ENCODE measurements around the gene GNAS-AS1. TPM values are rescaled to one million over a fixed set of nuclear protein-coding genes. Genes with fewer than 3 reads are reported as not detected.

Gene GNAS-AS1
- total and polyA plus RNA-seq, 2 experiments from 2014 or later, result 12.3 to 15.0 TPM

DNA sequence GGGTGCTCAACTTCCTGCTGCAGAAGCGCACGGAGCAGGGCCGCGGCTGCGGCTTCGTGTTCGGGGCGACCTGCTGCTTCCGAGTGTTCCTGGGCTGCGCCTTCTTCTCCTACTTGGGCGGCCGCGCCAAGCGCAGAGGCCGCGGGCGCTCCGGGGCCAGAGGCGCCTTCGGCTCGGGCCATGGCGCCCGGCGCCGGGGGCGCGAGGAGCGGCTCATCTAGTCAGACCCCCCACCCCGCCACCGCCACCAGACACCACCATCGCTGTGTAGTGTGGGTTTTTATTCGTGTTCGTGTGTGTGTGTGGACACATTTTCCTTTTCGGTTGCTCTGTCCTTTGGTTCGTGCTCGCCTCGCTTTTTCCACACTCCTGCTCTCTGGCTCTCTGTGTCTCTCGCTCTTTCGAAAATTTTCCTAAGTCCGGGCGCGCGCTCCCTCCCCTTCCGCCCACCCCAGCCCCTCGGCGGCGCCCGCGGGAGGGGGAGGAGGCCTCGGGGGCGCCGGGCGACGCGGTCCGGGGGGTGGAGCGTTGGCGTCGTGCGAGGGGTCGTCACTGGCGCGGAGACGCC is 39.9 kb upstream of the GNAS-AS1 start (continued):
- TF ChIP-seq, protein P1, sequence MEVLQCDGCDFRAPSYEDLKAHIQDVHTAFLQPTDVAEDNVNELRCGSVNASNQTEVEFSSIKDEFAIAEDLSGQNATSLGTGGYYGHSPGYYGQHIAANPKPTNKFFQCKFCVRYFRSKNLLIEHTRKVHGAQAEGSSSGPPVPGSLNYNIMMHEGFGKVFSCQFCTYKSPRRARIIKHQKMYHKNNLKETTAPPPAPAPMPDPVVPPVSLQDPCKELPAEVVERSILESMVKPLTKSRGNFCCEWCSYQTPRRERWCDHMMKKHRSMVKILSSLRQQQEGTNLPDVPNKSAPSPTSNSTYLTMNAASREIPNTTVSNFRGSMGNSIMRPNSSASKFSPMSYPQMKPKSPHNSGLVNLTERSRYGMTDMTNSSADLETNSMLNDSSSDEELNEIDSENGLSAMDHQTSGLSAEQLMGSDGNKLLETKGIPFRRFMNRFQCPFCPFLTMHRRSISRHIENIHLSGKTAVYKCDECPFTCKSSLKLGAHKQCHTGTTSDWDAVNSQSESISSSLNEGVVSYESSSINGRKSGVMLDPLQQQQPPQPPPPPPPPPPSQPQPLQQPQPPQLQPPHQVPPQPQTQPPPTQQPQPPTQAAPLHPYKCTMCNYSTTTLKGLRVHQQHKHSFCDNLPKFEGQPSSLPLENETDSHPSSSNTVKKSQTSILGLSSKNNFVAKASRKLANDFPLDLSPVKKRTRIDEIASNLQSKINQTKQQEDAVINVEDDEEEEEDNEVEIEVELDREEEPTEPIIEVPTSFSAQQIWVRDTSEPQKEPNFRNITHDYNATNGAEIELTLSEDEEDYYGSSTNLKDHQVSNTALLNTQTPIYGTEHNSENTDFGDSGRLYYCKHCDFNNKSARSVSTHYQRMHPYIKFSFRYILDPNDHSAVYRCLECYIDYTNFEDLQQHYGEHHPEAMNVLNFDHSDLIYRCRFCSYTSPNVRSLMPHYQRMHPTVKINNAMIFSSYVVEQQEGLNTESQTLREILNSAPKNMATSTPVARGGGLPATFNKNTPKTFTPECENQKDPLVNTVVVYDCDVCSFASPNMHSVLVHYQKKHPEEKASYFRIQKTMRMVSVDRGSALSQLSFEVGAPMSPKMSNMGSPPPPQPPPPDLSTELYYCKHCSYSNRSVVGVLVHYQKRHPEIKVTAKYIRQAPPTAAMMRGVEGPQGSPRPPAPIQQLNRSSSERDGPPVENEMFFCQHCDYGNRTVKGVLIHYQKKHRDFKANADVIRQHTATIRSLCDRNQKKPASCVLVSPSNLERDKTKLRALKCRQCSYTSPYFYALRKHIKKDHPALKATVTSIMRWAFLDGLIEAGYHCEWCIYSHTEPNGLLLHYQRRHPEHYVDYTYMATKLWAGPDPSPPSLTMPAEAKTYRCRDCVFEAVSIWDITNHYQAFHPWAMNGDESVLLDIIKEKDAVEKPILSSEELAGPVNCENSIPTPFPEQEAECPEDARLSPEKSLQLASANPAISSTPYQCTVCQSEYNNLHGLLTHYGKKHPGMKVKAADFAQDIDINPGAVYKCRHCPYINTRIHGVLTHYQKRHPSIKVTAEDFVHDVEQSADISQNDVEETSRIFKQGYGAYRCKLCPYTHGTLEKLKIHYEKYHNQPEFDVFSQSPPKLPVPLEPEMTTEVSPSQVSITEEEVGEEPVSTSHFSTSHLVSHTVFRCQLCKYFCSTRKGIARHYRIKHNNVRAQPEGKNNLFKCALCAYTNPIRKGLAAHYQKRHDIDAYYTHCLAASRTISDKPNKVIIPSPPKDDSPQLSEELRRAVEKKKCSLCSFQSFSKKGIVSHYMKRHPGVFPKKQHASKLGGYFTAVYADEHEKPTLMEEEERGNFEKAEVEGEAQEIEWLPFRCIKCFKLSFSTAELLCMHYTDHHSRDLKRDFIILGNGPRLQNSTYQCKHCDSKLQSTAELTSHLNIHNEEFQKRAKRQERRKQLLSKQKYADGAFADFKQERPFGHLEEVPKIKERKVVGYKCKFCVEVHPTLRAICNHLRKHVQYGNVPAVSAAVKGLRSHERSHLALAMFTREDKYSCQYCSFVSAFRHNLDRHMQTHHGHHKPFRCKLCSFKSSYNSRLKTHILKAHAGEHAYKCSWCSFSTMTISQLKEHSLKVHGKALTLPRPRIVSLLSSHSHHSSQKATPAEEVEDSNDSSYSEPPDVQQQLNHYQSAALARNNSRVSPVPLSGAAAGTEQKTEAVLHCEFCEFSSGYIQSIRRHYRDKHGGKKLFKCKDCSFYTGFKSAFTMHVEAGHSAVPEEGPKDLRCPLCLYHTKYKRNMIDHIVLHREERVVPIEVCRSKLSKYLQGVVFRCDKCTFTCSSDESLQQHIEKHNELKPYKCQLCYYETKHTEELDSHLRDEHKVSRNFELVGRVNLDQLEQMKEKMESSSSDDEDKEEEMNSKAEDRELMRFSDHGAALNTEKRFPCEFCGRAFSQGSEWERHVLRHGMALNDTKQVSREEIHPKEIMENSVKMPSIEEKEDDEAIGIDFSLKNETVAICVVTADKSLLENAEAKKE (CRISPR knock-in tag; IDR thresholded peaks at IDR 0.05), result no peak
- TF ChIP-seq, protein P2, sequence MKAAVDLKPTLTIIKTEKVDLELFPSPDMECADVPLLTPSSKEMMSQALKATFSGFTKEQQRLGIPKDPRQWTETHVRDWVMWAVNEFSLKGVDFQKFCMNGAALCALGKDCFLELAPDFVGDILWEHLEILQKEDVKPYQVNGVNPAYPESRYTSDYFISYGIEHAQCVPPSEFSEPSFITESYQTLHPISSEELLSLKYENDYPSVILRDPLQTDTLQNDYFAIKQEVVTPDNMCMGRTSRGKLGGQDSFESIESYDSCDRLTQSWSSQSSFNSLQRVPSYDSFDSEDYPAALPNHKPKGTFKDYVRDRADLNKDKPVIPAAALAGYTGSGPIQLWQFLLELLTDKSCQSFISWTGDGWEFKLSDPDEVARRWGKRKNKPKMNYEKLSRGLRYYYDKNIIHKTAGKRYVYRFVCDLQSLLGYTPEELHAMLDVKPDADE (IDR thresholded peaks at IDR 0.05), result no peak
- peak; percentile 67 for TF ChIP-seq CREB1 (CRISPR knock-in tag; IDR thresholded peaks at IDR 0.05; ENCODE audit: low read depth)

DNA sequence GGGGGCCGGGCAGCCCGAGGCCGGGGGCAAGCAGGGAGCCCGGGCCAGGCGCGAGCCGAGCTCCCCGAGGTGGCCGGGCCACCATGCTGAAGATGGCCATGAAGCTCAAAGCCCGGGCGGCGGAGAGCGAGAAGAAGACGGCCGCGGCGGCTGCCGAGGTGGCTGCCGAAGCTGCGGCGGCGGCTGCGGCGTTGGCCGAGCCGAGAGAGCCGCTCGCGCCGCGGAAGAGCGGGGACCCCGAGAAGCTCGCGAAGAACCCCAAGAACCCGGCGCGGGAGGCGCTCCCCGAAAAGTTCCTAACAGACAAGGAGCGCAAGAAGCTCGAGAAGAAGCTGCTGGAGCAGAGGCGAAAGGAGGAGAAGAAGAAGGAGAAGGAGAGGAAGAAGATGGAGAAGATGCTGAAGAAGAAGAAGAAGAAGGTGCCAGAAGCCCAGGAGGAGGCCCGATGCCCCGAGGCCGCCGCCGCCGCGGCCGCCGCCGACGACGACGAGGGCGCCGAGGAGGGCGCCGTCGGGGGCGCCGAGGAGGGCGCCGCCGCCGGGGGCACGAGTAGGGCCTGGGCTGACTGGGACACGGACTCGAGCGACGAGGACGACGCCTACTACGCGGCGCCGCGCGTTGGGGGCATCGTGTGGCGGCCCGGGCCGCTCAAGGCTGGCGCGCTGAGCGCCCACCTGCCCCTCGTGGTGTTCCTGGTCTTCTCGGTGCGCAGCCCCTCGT is 39.3 kb upstream of the GNAS-AS1 start:
- H3K36me3 Mint-ChIP-seq (ENCODE audit: low read depth), result peaks cover 42% of the 10 kb centered on the region
- H3K4me1 Mint-ChIP-seq, result peaks cover 36% of the 10 kb centered on the region
- peak overlapping the region; percentile 86 for H3K4me3 Mint-ChIP-seq
- H3K4me3 ChIP-seq, result peak overlapping the region; percentile 83
- H3K36me3 ChIP-seq (ENCODE audit: insufficient read depth), result no peaks in the 10 kb centered on the region
- H3K4me2 ChIP-seq, result peak overlapping the region; percentile 88
- no peak for DNase-seq (ENCODE audit: low spot score)
- no peak overlapping the region for H2AFZ ChIP-seq
- H4K20me1 ChIP-seq (replicated peaks; ENCODE audit: insufficient read depth), result no peaks in the 10 kb centered on the region; the same call in 1 of the 2 replicates
- ATAC-seq, result peak; percentile 4
- peaks cover 43% of the 10 kb centered on the region for H3K79me2 ChIP-seq (replicated peaks; ENCODE audit: insufficient read depth)
- H3K27ac ChIP-seq (ENCODE audit: low read depth), result peak overlapping the region; percentile 90; the same call in 1 of the 2 replicates
- H3F3A ChIP-seq (replicated peaks; ENCODE audit: low read depth), result peaks cover 6% of the 10 kb centered on the region; the same call in 1 of the 2 replicates
- H3K27me3 Mint-ChIP-seq (ENCODE audit: insufficient read depth, low read depth, poor library complexity), result peaks cover 15% of the 10 kb centered on the region
- peaks cover 27% of the 10 kb centered on the region for H3K4me1 ChIP-seq (ENCODE audit: insufficient read depth)
- no peak overlapping the region for H3K27ac Mint-ChIP-seq
- H3K9me2 ChIP-seq (ENCODE audit: insufficient read depth), result 0 out of 2 replicates have a peak, but pooled peaks cover 2% of the 10 kb centered on the region
- H3K9me3 Mint-ChIP-seq, result no peaks in the 10 kb centered on the region; the same call in 1 of the 3 replicates
- peaks cover 8% of the 10 kb centered on the region for H3K27me3 ChIP-seq (ENCODE audit: insufficient read depth)
- no peak for TF ChIP-seq EZH2phosphoT487 (IDR thresholded peaks at IDR 0.05; ENCODE audit: unreplicated experiment)
- TF ChIP-seq, protein P2 (IDR thresholded peaks at IDR 0.05), result no peak
- TF ChIP-seq, protein P3, sequence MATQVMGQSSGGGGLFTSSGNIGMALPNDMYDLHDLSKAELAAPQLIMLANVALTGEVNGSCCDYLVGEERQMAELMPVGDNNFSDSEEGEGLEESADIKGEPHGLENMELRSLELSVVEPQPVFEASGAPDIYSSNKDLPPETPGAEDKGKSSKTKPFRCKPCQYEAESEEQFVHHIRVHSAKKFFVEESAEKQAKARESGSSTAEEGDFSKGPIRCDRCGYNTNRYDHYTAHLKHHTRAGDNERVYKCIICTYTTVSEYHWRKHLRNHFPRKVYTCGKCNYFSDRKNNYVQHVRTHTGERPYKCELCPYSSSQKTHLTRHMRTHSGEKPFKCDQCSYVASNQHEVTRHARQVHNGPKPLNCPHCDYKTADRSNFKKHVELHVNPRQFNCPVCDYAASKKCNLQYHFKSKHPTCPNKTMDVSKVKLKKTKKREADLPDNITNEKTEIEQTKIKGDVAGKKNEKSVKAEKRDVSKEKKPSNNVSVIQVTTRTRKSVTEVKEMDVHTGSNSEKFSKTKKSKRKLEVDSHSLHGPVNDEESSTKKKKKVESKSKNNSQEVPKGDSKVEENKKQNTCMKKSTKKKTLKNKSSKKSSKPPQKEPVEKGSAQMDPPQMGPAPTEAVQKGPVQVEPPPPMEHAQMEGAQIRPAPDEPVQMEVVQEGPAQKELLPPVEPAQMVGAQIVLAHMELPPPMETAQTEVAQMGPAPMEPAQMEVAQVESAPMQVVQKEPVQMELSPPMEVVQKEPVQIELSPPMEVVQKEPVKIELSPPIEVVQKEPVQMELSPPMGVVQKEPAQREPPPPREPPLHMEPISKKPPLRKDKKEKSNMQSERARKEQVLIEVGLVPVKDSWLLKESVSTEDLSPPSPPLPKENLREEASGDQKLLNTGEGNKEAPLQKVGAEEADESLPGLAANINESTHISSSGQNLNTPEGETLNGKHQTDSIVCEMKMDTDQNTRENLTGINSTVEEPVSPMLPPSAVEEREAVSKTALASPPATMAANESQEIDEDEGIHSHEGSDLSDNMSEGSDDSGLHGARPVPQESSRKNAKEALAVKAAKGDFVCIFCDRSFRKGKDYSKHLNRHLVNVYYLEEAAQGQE (IDR thresholded peaks at IDR 0.05; ENCODE audit: unreplicated experiment), result no peak
- TF ChIP-seq ZNF114 (CRISPR knock-in tag; IDR thresholded peaks at IDR 0.05), result no peak
